Endothelial cell (in vitro differentiated cells): ENCODE measurements around the gene TRPM3. TPM values are rescaled to one million over a fixed set of nuclear protein-coding genes. Genes with fewer than 3 reads are reported as not detected.

ENCODE experiments used
- DNase-seq: peaks from one replicate; pipeline ENCODE4 v3.0.0; 2021; ENCODE audit warnings: low spot score
- H3K27ac Mint-ChIP-seq: one replicate; pipeline ENCODE4 v1.8.0; 2021; ENCODE audit warnings: mixed read lengths, inconsistent platforms; ENCODE audit not compliant: unreplicated experiment
- H3K27me3 Mint-ChIP-seq: one replicate; pipeline ENCODE4 v1.8.0; 2021; ENCODE audit warnings: mild to moderate bottlenecking, moderate library complexity, mixed read lengths, inconsistent platforms; ENCODE audit not compliant: unreplicated experiment
- H3K36me3 Mint-ChIP-seq: one replicate; pipeline ENCODE4 v1.8.0; 2021; ENCODE audit warnings: mild to moderate bottlenecking, low read depth, mixed read lengths, inconsistent platforms; ENCODE audit not compliant: unreplicated experiment
- H3K4me1 Mint-ChIP-seq: one replicate; pipeline ENCODE4 v1.8.0; 2021; ENCODE audit warnings: mild to moderate bottlenecking, mixed read lengths, inconsistent platforms; ENCODE audit not compliant: unreplicated experiment
- H3K4me3 Mint-ChIP-seq: one replicate; pipeline ENCODE4 v1.8.0; 2021; ENCODE audit warnings: mild to moderate bottlenecking, mixed read lengths, inconsistent platforms; ENCODE audit not compliant: unreplicated experiment
- H3K9me3 Mint-ChIP-seq: one replicate; pipeline ENCODE4 v1.8.0; 2021; ENCODE audit warnings: mixed read lengths, inconsistent platforms; ENCODE audit not compliant: unreplicated experiment
- CTCF ChIP-seq: fragments of 200-600 bp; sonication (generic); IDR thresholded peaks from one replicate; pipeline ENCODE4 v1.5.0; 2021; ENCODE audit warnings: antibody characterized with exemption; ENCODE audit not compliant: unreplicated experiment
- total RNA-seq: library from RNA; stranded (reverse); fragmentation: NEBNext Ultra II Directional; extraction: Animal tissue kit (Norgen Biotek cat#: 25700); gene quantifications from one replicate; pipeline ENCODE4 v1.2.1, GENCODE V29; 2021; ENCODE audit not compliant: unreplicated experiment

Gene TRPM3
- total RNA-seq, 1 donor from 2014 or later = 0.54 TPM

GRCh38 chr9:71004196-71004595 is 117.2 kb downstream of the TRPM3 start:
- no peak overlapping the region for H3K27ac Mint-ChIP-seq
- peaks cover 3% of the 10 kb centered on the region for H3K27me3 Mint-ChIP-seq
- H3K4me1 Mint-ChIP-seq = no peaks in the 10 kb centered on the region
- no peak overlapping the region for H3K4me3 Mint-ChIP-seq
- H3K9me3 Mint-ChIP-seq = no peaks in the 10 kb centered on the region
- no peak for TF ChIP-seq CTCF
- no peaks in the 10 kb centered on the region for H3K36me3 Mint-ChIP-seq
- DNase-seq = no peak

- no peak for TF ChIP-seq CTCF
- DNase-seq = no peak
- H3K4me3 Mint-ChIP-seq = no peak overlapping the region
- peaks cover 3% of the 10 kb centered on the region for H3K27me3 Mint-ChIP-seq
- H3K36me3 Mint-ChIP-seq = no peaks in the 10 kb centered on the region
- no peak overlapping the region for H3K27ac Mint-ChIP-seq
- H3K9me3 Mint-ChIP-seq = no peaks in the 10 kb centered on the region
- H3K4me1 Mint-ChIP-seq = no peaks in the 10 kb centered on the region
Measured at GRCh38 chr9:71003346-71003745, 118.1 kb downstream of the TRPM3 start.

- no peaks in the 10 kb centered on the region for H3K9me3 Mint-ChIP-seq
- peak; percentile 63 for TF ChIP-seq CTCF
- no peaks in the 10 kb centered on the region for H3K36me3 Mint-ChIP-seq
- peak; percentile 23 for DNase-seq
- H3K4me3 Mint-ChIP-seq = no peak overlapping the region
- H3K27me3 Mint-ChIP-seq = peaks cover 3% of the 10 kb centered on the region
- no peak overlapping the region for H3K27ac Mint-ChIP-seq
- no peaks in the 10 kb centered on the region for H3K4me1 Mint-ChIP-seq
Measured at GRCh38 chr9:71001780-71002386, 119.5 kb downstream of the TRPM3 start.

- peaks cover 2% of the 10 kb centered on the region for H3K27me3 Mint-ChIP-seq
- DNase-seq = no peak
- no peaks in the 10 kb centered on the region for H3K9me3 Mint-ChIP-seq
- H3K36me3 Mint-ChIP-seq = no peaks in the 10 kb centered on the region
- H3K27ac Mint-ChIP-seq = no peak overlapping the region
- no peak overlapping the region for H3K4me3 Mint-ChIP-seq
- TF ChIP-seq CTCF = no peak
- no peaks in the 10 kb centered on the region for H3K4me1 Mint-ChIP-seq
Measured at GRCh38 chr9:70998962-70999361, 122.5 kb downstream of the TRPM3 start.

- Mint-ChIP-seq H3K36me3 (no peaks in the 10 kb centered on the region), H3K9me3 (no peaks in the 10 kb centered on the region), H3K27ac (no peak overlapping the region), H3K4me3 (no peak overlapping the region), H3K4me1 (no peaks in the 10 kb centered on the region), H3K27me3 (peaks cover 2% of the 10 kb centered on the region)
- no peak for TF ChIP-seq CTCF
- no peak for DNase-seq
Measured at GRCh38 chr9:70995511-70995910, 125.9 kb downstream of the TRPM3 start.
